K562 (cell line): Measurements from ENCODE around the gene ELK1. TPM values are rescaled to one million over a fixed set of nuclear protein-coding genes. Genes with fewer than 3 reads are reported as not detected.

Experiments
- ARNT ChIP-seq, 2 experiments: fragments of 450-650 bp; IDR thresholded peaks; 2 replicates each; pipeline ENCODE4 v1.6.1; 2016; ENCODE audit warnings: mild to moderate bottlenecking in 1 of 2
- BRD4 ChIP-seq: fragments of 200-600 bp; sonication (generic); IDR thresholded peaks from 2 replicates; pipeline ENCODE4 v1.6.1; 2017; ENCODE audit warnings: inconsistent platforms
- CBX3 ChIP-seq, 2 experiments: IDR thresholded peaks; 1 replicate in 1 of 2; 2 replicates in 1 of 2; pipeline ENCODE4 v1.6.1; 2012; ENCODE audit warnings: inconsistent platforms in 2 of 2, low read length in 2 of 2, borderline replicate concordance in 1 of 2, control low read depth in 1 of 2
- CREB1 ChIP-seq, 2 experiments: sonication (generic) in 1 of 2; formaldehyde crosslinking in 1 of 2; IDR thresholded peaks; 2 replicates each; pipeline versions ENCODE4 v1.6.1 to v1.8.0; 2012 to 2022; ENCODE audit warnings: inconsistent platforms in 1 of 2, mild to moderate bottlenecking in 1 of 2, missing genetic modification reagents in 1 of 2, moderate library complexity in 1 of 2
- DPF2 ChIP-seq: fragments of 450-650 bp; IDR thresholded peaks from 2 replicates; pipeline ENCODE4 v1.6.1; 2016
- EP300 ChIP-seq: IDR thresholded peaks from 2 replicates; pipeline ENCODE4 v1.6.1; 2012; ENCODE audit warnings: low read length, improper control_type of control experiment
- HDAC1 ChIP-seq, 2 experiments: fragments of 450-650 bp; IDR thresholded peaks; 2 replicates each; pipeline ENCODE4 v1.6.1; 2016 to 2017; ENCODE audit warnings: inconsistent platforms in 1 of 2, mild to moderate bottlenecking in 1 of 2, moderate library complexity in 1 of 2
- HMGN3 ChIP-seq: IDR thresholded peaks from 2 replicates; pipeline ENCODE4 v1.6.1; 2011; ENCODE audit warnings: borderline replicate concordance, low read depth, mild to moderate bottlenecking, mixed read lengths, low read length; ENCODE audit not compliant: insufficient read length; ENCODE audit errors: extremely low read depth
- MBD2 ChIP-seq: sonication (generic); IDR thresholded peaks from 2 replicates; pipeline ENCODE4 v1.6.1; 2016; ENCODE audit warnings: low read depth, borderline replicate concordance
- NFYB ChIP-seq: IDR thresholded peaks from 2 replicates; pipeline ENCODE4 v1.6.1; 2011; ENCODE audit warnings: mild to moderate bottlenecking, moderate library complexity; ENCODE audit not compliant: insufficient read length; ENCODE audit errors: extremely low read depth
- NR4A1 ChIP-seq, 2 experiments: fragments of 250-450 bp in 1 of 2; fragments of 450-650 bp in 1 of 2; sonication (Bioruptor Pico) in 1 of 2; IDR thresholded peaks; 2 replicates each; pipeline versions ENCODE4 v1.4.0 to v1.6.1; 2016 to 2020; ENCODE audit warnings: mild to moderate bottlenecking in 2 of 2, missing compliant biosample characterization in 1 of 2, missing genetic modification characterization in 1 of 2, moderate library complexity in 1 of 2
- NRF1 ChIP-seq, 2 experiments: fragments of 450-650 bp; IDR thresholded peaks in 1 of 2; conservative IDR thresholded peaks in 1 of 2; 2 replicates each; pipeline ENCODE4 v1.6.1; 2014; ENCODE audit warnings: mild to moderate bottlenecking in 2 of 2
- PYGO2 ChIP-seq: fragments of 450-650 bp; IDR thresholded peaks from 2 replicates; pipeline ENCODE4 v1.6.1; 2016; ENCODE audit warnings: mild to moderate bottlenecking, missing genetic modification characterization, moderate library complexity, missing compliant biosample characterization
- RBBP5 ChIP-seq: fragments of 200-600 bp; sonication (generic); IDR thresholded peaks from 2 replicates; pipeline ENCODE4 v1.6.1; 2012; ENCODE audit warnings: borderline replicate concordance, mild to moderate bottlenecking, low read length, control low read depth, inconsistent platforms; ENCODE audit not compliant: insufficient read depth, poor library complexity, severe bottlenecking
- SAFB ChIP-seq: fragments of 200-400 bp; formaldehyde crosslinking; IDR thresholded peaks from 2 replicates; pipeline ENCODE4 v1.6.1; 2017; ENCODE audit warnings: low read depth, low read length, borderline replicate concordance
- SETDB1 ChIP-seq: IDR thresholded peaks from one replicate; pipeline ENCODE4 v1.6.1; 2012; ENCODE audit warnings: low read length, control low read depth, inconsistent platforms
- TRIM24 ChIP-seq, 2 experiments: fragments of 450-650 bp; IDR thresholded peaks; 2 replicates each; pipeline ENCODE4 v1.6.1; 2016
- ZBTB2 ChIP-seq: fragments of 450-650 bp; IDR thresholded peaks from 2 replicates; pipeline ENCODE4 v1.6.1; 2016; ENCODE audit warnings: antibody characterized with exemption
- ZNF766 ChIP-seq: fragments of 200-800 bp; sonication (Bioruptor generic); conservative IDR thresholded peaks from 2 replicates; pipeline ENCODE4 v1.6.1; 2016; ENCODE audit warnings: missing genetic modification characterization, missing compliant biosample characterization
- polyA plus RNA-seq, 8 experiments: library from polyadenylated mRNA; depleted of rRNA in 4 of 8; stranded (reverse) in 5 of 8; unstranded in 3 of 8; fragments of >200 nt; fragmentation: Nextera tagmentation in 2 of 8; fragmentation: Illumina TruSeq in 1 of 8; extraction: Ambion mirVana in 2 of 8; extraction: Trizol in 1 of 8; gene quantifications; 2 replicates each; pipeline versions ENCODE4 v1.2.1 to v1.2.3, GENCODE V29; 2011 to 2014; ENCODE audit warnings: inconsistent platforms in 1 of 8, missing spikeins in 1 of 8
- total RNA-seq, 7 experiments: library from RNA; depleted of rRNA in 6 of 7; stranded (reverse); fragments of >200 nt in 6 of 7; fragmentation: Illumina TruSeq in 2 of 7; extraction: Trizol in 2 of 7; gene quantifications; 2 replicates each; pipeline versions ENCODE4 v1.2.1 to v1.2.3, GENCODE V29; 2011 to 2021; ENCODE audit warnings: low replicate concordance in 1 of 7
- TF ChIP-seq, protein P1 (sequence below), 2 experiments: IDR thresholded peaks; 2 replicates each; pipeline ENCODE4 v1.6.1; 2011; ENCODE audit warnings: borderline replicate concordance in 1 of 2, control low read depth in 1 of 2, low read depth in 1 of 2, low read length in 1 of 2, mild to moderate bottlenecking in 1 of 2, mixed read lengths in 1 of 2, moderate library complexity in 1 of 2; ENCODE audit not compliant: insufficient read depth in 1 of 2, insufficient read length in 1 of 2, poor library complexity in 1 of 2, severe bottlenecking in 1 of 2; ENCODE audit errors: extremely low read depth in 1 of 2

ELK1 gene
- total and polyA plus RNA-seq, 9 of the 15 experiments (the other 6 are each of a cell fraction or from before 2014, with no cell fraction given), result 4.4 to 74.9 (median 26.5) TPM

DNA sequence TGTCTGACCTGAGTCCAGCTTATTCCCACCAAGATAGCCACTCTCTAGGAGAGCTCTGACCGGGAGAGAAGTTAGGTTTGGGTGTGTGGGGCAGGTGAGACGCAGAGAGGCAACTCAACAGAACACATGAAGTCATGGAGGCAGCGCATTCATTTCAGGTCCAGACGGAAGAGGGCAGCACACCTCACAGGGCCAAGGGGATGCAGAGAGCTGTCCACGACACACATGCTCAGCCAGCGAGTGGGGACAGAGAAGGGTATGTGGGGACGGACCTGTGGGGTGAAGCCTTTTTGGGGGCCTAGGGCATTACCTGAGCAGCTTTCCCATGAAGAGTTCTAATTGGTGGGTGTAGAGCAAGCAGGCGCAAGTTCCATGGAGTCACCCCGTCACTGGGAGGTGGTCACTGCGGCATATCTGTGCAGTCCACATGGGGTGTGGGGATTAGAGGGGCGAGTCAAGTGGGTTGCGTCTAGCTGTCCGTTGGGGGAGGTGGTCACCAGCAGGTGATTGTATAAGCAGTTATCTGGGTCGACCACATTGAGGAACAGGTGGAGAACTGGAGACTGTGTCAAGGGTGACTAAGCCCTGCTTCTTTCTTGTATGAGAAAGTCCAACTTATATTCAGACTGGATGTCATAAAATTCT, 32.9 kb upstream of the ELK1 start (continued):
- TF ChIP-seq NFYB (peak; percentile 8), RBBP5 (peak; percentile 40), SAFB (no peak), NRF1 (conservative IDR thresholded peaks at IDR 0.05 in 1 of 2, IDR thresholded peaks at IDR 0.05 in 1 of 2) (peak; percentile 45 to 64; a peak in 3 of 4 replicates), MBD2 (peak; percentile 64), EP300 (peak; percentile 96), ZBTB2 (peak; percentile 75), DPF2 (peak; percentile 96), ZNF766 (CRISPR knock-in tag) (peak; percentile 62; the same call in 1 of the 2 replicates), CBX3 (IDR thresholded peaks at IDR 0.05; ENCODE audit: borderline replicate concordance in 1 of 2, low read length in 2 of 2) (peak in 1 of 2 experiments; percentile 68; a peak in 1 of 3 replicates), HDAC1 (IDR thresholded peaks at IDR 0.05) (peak in 1 of 2 experiments; percentile 86; a peak in 2 of 4 replicates), CREB1 (IDR thresholded peaks at IDR 0.05) (peak; percentile 65), CREB1 (CRISPR knock-in tag; IDR thresholded peaks at IDR 0.05) (no peak), ARNT (IDR thresholded peaks at IDR 0.05) (peak; percentile 83 to 96), SETDB1 (no peak), HMGN3 (peak; percentile 86), NR4A1 (CRISPR knock-in tag; IDR thresholded peaks at IDR 0.05) (no peak), NR4A1 (tag; IDR thresholded peaks at IDR 0.05) (peak; percentile 68; the same call in 1 of the 2 replicates), BRD4 (0 out of 2 replicates have a peak, but pooled peaks have one; percentile 26), TRIM24 (IDR thresholded peaks at IDR 0.05) (peak; percentile 98), PYGO2 (no peak)
- TF ChIP-seq, protein P1, sequence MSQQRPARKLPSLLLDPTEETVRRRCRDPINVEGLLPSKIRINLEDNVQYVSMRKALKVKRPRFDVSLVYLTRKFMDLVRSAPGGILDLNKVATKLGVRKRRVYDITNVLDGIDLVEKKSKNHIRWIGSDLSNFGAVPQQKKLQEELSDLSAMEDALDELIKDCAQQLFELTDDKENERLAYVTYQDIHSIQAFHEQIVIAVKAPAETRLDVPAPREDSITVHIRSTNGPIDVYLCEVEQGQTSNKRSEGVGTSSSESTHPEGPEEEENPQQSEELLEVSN (IDR thresholded peaks at IDR 0.05; ENCODE audit: borderline replicate concordance in 1 of 2, extremely low read depth in 1 of 2, insufficient read depth in 1 of 2, insufficient read length in 1 of 2, low read depth in 1 of 2, low read length in 1 of 2, poor library complexity in 1 of 2, severe bottlenecking in 1 of 2), result peak in 1 of 2 experiments; percentile 7
